Astrocyte (in vitro differentiated cells and primary cell): ENCODE data around the gene FBXO30.

ENCODE experiments used
- CTCF ChIP-seq: IDR thresholded peaks from 2 replicates; pipeline ENCODE4 v1.5.1; 2011; ENCODE audit warnings: low read depth, mild to moderate bottlenecking, inconsistent platforms, low read length, moderate library complexity; ENCODE audit not compliant: insufficient read depth
- EZH2 ChIP-seq: IDR thresholded peaks from 2 replicates; pipeline ENCODE4 v1.6.1; 2012; ENCODE audit warnings: mild to moderate bottlenecking, low read length, inconsistent platforms; ENCODE audit not compliant: insufficient read depth

- TF ChIP-seq EZH2 (no peak), CTCF (no peak)
These were observed 1.1 kb downstream of the FBXO30 start for GRCh38 chr6:145813285-145814034.
